HG02870 (cell line): ENCODE results near the gene TNFRSF14.
"Not testable (repeated sequence)": the region's sequence is repeated elsewhere in the genome, so short reads cannot be mapped to it uniquely, and the experiment has no call there.

Source experiments
- ATAC-seq: cut with Tn5 transposase; IDR thresholded peaks from one replicate; pipeline ENCODE4 v1.9.1; 2021; ENCODE audit warnings: mild to moderate bottlenecking, moderate library complexity; ENCODE audit not compliant: unreplicated experiment

TNFRSF14 gene

DNA sequence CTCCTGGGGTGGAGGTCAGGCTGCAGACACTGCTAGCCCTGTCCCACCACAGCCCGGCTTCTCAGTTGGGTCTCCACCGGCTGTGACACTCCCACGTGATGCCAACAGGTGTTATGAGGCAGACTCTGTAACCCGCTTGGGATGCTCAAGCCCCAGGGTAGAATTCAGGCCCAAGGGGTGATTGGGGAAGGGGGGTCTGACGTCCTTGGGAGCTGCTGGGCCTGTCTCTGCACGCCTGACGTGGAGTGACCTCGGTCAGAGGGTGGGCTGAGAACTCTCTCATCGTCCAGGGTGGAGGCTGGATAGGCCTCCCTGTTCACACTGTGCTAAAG, 18.4 kb upstream of the TNFRSF14 start:
- no peak for ATAC-seq

DNA sequence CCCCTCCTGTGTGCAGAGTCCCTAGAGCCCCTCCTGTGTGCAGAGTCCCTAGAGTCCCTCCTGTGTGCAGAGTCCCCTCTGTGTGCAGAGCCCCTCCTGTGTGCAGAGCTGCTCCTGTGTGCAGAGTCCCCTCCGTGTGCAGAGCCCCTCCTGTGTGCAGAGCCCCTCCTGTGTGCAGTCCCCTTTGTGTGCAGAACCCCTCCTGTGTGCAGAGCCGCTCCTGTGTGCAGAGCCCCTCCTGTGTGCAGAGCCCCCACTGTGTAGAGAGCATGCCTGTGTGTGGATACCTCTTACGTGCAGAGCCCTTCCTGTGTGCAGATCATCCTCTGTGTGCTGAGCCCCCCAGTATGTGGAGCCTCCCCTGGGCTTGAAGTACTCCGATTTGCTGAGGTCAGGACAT, 17.8 kb upstream of the TNFRSF14 start:
- no peak for ATAC-seq

- ATAC-seq: no peak
These were observed 17.3 kb upstream of the TNFRSF14 start for GRCh38 chr1:2538872-2539271.

DNA sequence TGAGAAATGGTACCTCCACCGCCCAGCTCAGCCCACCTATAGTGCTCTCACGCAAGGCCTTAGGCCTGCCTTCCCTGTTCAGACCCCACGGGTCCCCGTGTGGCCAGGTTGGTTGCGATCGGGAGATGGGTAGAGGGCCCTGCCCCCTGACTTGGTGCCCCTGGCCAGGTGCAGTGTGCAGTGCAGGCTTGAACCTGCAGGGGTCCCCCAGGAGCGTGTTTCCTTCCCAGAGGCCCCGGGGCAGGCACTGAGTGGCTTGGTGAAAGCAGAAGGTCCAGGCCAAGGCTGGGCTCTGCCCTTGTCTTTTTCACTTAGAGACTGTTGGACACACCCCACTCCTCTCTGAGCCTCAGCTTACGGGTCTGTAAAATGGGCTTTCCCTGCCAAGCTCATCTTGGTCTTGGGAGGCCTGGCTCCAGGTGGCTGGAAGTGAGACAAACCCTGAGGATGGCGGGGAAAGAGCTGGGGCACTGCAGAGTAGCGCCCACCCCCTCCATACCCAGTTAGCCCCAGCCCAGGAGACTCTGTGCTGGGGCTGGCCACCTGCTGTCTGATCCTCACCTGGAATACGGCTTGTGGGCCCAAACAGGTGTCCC, 16.8 kb upstream of the TNFRSF14 start:
- ATAC-seq: no peak

DNA sequence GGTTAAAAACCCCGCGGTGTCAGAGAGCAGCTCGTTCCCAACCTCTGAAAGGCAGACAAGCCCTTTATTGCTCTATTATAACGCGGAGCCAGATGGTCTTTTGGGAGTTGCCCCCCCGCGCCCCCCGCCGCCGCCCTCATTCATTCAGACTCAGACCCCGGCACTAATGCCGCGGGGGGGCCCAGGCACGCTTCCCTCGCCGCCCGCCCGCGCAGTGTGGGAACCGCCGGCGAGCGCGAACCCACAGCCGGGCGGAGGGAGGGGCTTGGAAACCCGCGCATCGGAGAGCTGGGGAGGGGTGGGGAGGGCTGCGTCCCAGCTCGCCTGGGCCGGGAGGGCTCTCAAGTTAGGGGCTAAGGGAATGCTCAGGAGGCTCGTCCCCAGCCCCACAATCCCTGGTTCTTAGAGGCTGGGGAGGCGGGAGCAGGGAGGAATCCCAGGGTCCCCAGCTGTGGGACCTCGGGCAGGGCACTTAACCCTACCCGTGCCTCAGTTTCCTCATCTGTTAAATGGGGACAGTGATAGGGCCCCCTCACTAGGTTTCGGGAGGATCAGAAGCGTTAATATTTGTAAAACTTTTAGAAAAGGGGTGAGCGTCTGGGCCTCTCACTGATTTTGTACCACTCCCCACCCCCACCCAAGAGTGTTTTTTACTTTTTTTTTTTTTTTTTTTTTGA, 15.2 kb upstream of the TNFRSF14 start:
- no peak for ATAC-seq

- ATAC-seq: no peak
These were observed 14.4 kb upstream of the TNFRSF14 start for GRCh38 chr1:2541619-2542245.

DNA sequence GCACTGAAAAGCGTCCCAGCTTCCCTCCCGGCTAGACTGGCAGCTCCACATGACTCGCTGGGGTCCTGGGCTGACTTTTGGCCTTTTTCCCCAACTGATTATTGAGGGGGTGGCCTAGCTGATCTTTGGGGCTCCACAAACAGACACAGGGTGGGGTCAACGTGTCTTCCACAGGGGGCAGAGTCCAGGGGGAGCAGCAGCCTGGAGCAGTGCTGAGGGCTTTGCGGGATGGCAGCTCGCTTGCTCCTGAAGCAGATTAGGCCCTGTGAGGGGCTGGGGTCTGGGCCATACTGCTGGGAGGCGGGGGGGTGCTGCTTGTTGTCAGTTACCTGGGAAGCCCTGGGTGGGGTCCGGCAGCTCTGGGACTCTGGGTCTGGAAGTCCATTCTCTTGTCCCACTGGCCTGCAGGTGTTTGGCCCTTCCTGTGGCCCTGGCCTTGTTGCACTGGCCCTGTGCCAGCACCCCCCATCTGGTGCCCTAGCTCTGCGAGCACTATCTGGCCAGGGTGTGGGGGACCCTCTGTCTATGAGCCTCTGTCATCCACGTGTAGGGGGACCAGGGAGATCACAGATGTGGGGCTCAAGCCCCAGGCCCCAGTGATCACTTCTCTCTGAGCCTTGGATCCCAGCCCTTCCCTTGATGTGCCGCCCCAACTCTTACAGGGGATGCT, 13.8 kb upstream of the TNFRSF14 start:
- ATAC-seq: no peak

DNA sequence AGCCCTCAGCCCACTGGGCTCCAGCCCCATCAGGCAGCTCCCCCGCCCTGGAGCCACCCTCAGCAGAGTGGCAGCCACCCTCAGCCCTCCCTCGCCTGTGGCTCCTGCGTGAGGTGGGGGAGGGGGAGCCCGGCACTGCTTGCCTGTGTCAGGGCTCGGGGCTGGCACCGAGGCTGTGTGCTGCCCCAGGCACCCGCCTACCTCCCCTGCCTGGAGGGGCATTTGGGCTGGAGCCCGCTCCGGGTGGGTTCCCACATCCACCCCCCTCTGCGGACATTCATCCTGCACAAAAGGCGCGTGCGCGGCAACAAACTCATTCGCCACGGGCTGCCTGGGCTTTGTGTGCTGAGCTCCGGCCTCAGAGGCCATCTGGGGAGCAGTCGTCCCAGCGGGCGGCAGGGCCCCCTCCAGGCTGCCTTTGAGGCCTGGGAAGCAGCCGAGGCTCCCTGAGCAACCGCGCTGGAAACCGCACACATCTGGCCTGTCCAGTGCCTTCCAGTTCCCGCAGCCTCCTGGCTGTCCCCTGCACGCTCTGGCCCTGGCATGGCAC, 12.6 kb upstream of the TNFRSF14 start:
- ATAC-seq: no peak

- ATAC-seq: no peak
These were observed 11.9 kb upstream of the TNFRSF14 start for GRCh38 chr1:2544093-2544874.

DNA sequence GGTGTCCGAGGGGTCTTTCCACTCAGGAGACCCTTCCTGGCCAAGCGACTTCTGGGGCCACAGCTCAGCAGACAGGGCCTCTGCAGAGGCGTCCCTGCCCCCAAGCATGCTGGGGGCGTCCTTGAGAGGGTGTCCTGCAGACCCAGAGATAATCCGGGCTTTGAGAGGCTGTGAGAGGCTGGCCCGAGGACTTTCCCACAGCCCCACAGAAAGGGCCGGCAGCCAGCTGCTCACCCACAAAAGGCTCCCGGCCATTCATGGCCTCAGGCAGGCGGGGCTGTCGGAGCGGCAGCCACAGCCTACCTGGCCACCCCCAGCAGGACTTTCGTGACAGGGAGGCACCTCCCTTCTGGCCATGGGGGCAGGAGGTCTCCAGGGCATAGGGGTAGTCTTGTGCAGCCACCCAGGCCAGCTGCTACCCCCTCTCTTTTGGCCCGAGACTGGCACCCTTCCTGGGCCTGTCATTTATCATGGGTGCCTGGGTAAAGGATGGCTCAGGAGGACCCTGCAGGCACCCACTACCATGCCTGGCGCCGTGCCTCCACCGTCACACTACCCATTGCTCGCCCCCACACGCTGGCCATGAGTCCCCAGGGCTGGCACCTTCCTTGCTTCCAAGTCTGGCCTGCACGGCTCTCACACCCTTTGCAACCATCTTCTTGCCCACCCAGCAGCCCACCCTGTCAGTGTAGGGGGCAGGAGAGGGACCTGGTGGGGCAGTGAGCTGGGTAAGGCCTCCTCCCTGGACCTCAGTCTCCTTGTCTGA, 11.1 kb upstream of the TNFRSF14 start:
- no peak for ATAC-seq

DNA sequence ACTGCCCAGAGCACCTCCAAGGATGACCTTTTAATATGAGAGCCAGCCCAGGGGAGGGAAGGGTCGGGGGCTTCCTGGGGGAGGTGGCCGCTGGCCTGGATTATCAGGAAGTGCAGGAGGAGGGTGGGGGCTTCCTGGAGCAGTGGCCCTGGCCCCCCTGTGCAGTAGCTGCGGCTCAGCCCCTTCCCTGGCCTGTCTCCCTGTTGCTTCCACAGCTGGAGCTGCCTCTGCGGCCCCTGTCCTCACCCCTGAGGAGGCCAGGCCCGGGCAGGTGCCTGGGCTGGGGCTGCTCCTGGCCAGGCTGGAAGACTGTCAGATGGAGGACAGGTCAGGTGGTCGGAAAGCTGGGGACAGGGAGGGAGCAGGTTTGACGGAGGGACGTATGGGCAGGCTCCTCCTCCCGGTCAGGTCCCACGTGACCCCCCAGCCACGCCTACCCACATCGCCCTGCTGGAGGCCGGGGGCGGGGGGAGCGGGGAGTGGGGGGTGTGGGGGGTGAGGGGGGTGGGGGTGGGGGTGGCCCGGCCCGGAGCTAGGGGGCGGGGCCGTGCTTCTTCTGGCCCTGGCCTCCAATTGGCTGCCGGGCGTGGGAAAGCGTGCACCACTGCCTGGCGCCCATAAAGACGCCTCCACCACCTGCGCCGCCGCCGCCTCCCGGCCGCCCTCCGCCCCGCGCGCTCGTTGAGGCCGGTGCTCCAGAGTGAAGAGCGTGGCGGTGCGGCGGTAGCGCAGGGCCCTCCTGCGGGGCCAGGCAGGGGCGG, 10.2 kb upstream of the TNFRSF14 start:
- peak; percentile 27 for ATAC-seq

GRCh38 chr1:2546515-2547209, 9.5 kb upstream of the TNFRSF14 start:
- ATAC-seq: peak; percentile 32

DNA sequence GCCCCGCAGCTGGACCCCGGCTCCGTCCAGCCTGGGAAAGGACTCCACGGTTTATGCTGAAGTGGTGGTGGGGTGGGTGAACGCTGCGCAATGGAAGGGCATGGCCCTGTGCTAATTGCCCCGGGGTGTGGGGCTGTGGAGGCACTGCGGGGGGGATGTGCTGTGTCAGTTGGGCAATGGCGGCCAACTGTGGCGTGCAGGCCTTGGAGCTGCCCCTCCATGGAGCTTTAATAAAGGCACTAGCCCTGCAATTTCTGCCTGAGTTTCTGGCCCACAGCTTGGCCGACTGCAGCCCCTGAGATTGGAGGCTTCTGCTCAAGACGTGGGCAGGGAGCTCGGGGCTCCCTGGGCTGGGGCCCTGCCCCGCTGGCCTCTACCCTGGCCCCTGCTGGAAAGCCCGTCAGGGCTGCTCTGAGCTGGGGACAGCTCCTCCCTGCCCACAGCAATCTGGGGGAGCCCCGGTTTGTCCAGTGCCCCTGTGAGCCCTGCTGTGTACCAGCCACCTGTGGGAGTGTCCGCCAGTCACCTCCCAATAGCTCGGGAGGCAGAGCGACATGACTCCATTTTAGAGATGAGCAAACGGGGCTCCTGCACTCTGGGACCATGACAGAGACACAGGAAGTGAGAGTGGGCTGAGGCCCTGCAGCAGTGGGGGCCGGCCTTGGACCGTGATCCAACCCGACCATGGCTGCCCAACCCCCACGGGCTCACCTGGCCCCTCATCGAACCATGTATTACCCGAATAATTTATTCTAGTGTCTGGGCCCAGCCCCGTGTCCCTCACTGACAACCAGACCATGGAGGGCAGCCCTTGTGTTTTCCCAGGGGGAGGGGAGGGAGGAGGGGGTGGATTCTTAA, 8.7 kb upstream of the TNFRSF14 start:
- no peak for ATAC-seq

- ATAC-seq: no peak
These were observed 8.0 kb upstream of the TNFRSF14 start for GRCh38 chr1:2548068-2548589.

GRCh38 chr1:2549367-2550029, 6.7 kb upstream of the TNFRSF14 start:
- ATAC-seq: not testable (repeated sequence)

- not testable (repeated sequence) for ATAC-seq
These were observed 5.8 kb upstream of the TNFRSF14 start for GRCh38 chr1:2550309-2550861.

DNA sequence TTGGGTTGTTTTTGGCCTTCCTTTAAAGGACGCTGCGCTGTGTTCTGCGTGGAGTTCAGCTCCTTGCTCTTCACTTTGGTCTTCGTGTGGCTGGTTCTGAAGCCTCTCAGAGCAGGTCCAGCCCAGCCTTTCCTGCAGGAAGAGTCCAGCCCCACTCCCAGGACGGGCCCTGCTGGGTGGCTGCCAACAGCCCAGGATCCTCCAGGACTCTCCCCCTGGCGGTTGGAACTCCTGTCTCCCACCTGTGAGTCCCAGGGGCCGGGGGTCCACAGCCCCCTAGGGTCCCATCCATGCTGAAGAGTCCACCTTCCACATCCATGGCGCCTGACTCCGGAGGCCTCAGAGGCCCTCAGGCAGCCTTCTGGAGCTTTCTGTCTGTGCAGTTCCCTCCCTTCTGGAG, 4.6 kb upstream of the TNFRSF14 start:
- ATAC-seq: not testable (repeated sequence)
